ENCODE results near the gene AHCYL2.
"Not testable (repeated sequence)": the region's sequence is repeated elsewhere in the genome, so short reads cannot be mapped to it uniquely, and the experiment has no call there.

The AHCYL2 gene

DNA sequence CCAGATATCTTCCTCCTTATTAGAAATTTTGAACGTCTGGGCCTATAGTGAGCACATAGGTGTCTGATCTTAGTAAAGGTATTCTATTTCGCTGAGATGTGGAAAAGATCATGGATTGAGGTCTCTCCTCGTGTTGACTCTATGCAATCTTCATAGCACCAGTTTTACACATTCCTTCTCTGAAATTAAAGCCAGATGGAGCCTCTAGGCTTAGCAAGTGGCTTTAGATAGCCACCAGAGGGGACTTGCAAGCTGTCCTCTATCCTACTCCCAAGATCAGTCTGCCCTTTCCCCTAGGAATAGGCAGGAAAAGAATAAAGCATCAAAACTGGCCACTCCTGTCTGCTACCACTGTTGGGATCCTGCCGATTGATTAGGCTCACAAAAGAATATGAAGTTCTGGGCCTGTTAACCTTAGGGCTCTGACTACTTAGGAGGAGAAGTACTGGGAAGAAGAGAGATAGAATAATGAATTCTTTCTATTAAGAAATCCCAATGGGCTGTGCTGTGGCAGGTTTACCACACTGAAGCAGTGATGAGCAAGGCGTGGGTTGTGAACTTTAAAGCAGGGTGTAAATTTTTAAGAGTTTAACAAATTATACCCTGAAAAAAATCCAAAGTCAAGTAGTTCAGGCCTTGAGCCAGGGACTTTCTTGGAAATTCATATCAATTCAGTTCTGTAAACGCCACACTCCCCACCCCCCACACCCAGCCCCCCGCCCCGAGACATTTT is 207.2 kb downstream of the AHCYL2 start:
- no peak for DNase-seq

DNA sequence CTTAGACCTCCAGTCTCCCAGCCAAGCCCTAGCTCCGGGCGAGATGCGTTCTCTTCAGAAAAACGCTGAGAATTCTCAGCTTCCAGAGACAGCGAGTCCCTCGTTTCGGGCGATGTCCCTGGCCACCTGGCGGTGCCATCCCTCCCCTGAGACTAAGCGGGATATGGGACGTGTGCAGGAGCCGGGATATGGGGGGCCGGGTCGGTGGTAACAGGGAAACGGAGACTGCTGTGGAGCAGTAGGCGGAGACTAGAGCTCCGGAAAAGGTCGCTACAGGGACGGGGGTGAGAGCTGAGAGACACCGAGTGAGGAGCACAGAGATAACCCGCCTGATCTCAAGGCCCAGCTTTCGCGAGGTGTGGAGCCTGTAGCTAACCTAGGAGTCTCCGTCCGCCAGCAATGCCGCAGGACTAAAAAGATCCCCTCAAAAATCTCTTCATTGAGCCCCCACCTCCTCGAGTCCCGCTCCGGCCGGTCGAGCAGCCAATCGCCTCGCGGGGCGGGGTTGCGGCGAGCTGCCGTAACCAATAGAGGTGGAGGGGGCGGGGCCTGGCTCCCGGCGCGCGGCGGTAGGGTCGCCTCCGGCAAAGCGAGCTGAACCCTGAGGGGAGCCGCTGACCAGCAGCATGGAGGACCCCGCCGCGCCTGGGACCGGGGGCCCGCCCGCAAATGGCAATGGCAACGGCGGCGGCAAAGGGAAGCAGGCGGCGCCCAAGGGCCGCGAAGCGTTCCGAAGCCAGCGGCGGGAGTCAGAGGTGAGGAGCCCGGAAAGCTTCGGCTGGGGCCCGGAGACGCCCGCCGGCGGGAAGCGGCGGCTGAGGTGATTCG is 209.2 kb downstream of the AHCYL2 start, which contains the start of gene STRIP2:
STRIP2 (plus strand) TSS at position 586 of the 828 bp plus-strand sequence; CDS start at position 627, 41 bp downstream.
- DNase-seq, result peak; percentile 97

DNA sequence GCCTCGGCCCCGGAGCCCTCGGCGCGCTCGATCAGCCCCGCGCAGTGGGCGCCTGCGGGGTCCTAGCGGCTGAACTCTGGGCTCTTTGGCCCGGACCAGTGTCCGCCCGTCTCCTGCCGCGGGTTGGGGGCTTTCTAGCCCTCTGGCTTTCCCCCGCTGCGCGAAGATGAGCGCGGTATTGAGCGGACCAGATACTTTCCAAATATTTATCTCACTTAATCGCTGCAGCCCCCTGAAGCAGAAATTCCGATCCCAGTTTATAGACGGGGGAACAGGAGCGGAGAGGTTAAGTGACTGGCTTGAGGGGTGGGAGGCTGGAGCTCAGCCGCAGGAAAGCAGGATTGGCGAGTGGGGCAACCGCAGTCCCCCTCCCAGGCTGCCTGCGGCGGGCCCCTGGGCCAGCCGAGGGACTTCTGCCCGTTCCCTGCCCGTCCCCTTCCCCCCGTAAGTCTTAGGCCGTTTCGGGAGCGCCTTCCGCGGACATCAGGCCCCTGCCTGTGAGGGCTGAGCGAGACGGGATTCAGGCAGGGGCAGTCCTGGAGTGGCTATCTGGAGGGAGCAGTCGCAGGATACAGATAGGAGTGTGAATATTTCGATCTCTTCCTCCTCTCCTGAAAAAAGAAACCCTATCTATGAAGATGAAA is 210.0 kb downstream of the AHCYL2 start:
- DNase-seq, result no peak

DNA sequence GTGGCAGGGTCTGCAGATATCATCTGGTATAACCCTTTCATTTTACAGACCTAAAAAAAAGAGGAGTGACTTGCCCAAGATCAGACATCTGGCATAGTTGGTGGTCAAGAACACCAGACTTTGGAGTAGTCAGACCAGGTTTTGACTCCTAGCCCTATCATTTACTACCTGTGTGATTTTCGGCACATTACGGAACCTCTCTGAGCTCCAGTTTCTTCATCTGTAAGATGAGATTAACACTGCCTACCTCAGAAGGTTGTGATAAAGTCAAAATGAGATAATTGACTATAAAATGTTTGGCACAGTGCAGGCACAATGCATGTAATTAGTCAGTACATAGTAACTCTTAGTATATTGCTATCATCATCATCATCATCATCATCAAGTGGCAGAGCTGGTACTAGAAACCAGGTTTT is 210.6 kb downstream of the AHCYL2 start:
- DNase-seq, result no peak

DNA sequence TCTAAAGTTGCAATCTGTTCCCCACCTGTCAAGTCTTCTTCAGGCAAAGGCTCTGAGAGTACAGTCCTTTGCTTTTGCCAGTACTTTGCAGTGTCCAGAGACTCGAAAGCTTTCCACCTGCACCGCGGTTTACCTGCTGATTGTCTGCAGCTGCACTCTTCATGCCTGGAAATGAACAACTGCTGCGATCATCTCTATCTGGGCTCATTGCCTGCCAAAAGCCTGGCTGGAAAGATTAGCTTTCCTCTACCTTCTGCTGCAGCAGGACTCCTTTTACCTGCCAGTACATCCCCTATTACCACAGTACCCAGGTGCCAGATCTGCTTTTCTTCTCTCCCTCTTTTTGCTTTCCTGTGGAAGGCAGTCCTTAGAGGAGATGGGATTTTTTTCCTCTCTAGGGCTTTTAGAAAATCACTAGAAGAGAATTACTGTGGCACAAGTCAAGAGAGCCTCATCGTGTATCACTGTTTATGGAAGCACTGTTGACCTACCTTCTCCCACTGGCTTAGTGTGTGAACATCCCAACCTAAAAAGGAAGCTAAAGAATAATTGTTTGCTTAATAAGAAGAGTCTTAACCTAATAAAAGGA is 211.6 kb downstream of the AHCYL2 start:
- DNase-seq, result no peak

DNA sequence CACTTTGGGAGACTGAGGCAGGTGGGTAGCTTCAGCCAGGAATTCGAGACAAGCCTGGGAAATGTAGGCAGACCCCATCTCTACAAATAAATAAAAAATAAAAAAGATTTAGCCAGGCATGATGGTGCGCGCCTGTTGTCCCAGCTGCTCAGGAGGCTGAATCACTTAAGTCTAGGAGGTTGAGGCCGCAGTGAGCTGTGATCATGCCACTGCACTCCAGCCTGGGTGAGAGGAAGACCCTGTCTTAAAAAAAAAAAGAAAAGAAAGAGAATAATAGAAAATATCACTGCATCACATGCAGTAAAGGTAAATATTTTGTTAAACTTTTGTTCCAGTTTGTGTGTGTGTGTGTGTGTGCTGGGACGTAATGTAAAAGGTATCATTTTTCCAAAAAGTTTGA is 212.4 kb downstream of the AHCYL2 start:
- no peak for DNase-seq

DNA sequence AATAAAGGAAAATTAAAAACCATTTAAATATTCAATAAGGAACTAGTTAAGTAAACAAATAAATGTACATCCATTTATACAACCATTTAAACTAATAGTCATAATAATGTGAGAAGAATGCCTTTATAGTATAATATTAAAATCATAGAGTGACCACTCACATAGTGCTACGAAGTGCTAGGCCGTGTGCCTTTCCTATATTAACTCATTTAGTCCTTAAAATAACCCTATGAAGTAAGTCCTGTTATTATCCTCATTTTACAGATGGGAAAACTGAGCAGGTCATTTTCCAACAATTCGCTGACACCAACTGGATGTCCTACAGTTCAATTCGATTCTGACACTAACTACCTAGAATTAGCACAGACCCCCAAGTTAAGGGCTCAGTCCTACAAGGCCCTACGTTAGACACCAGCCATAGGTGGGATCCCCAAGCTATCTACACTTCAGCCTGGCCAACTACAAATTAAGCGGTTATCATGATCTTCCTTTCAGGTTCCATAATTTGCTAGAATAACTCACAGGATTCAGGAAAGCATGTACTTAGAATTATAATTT is 213.5 kb downstream of the AHCYL2 start:
- DNase-seq, result no peak

DNA sequence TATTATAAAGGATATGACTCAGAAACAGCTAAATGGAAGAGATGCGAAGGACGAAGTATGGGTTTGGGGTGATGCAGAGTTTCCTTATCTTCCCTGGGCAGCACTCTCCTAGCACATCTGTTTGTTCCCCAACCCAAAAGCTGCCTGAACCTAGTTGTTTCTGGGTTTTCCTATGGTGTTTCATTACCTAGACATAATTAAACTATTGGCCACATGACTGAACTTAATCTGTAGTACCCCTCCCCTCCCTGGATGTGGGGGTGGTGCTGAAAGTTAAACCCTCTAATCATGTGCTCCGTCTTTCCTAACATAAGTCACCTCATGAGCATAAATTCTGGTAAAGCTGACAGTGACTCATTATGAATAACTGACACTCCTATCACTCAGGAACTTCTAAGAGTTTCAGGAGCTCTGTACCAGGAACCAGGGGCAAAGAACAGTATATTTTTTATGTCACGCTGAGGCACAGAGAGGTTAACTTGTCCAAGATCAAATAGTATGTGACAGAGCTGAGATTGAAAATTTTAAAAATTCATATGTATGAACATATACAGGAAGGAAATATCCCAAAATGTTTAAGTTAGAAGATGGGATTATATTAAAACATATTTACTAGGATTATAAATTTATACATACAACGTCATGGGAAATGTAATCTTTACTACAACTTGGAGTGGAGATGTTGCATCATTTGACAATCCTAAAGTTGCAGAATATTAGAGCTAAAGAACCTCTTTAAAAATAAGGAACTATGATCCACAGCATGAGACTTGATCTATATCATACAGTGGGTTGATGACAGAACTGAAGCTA is 214.2 kb downstream of the AHCYL2 start:
- DNase-seq, result peak; percentile 75

DNA sequence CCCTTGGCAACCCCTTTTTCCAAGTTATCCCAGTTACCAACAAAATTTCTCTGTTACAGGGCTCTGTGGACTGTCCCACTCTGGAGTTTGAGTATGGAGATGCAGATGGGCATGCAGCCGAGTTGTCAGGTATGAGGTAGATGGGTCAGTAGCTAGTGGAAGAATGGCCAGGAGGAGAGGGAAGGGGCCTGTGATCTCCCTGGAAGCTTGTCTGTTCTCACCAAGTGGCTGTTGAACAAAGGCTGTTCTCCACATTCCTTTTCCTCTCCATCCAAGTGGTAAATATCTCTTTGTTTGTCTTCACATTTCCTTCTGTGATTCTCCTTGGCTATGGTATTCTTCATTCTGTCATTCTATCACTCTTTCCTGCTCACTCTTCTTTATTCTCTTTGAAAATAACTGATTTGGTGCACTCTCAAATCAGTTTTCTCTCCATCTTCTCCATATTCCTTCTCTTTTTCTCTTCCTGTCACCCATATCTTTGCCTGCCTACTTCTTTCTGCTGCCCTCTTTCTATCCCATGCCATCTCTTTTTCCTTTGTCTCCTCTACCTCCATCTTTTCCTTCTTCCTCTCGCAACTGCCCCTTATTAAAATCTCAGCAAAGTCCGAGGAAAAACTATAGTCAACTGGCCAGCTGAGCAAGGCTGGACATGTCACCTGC is 215.3 kb downstream of the AHCYL2 start:
- DNase-seq, result no peak

DNA sequence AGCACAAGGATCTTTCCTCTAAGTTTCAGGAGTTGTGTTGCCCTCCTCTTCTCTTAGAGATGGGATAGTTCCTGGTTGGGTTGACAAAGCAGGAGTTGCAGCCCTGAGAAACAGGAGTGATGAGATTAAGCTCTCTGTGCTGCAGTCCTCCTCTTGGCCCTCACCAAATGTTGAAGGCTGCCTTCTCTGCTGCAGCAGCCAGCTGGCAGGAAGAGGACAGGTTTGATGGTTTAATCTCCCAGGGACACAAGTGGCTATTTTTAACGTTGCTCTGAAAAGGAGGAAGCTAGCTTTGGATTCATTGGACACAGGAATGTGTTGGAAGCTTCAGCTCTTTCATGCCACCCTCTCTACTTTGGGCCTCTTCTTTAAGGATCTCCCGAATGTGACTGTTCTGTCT is 218.8 kb downstream of the AHCYL2 start:
- no peak for DNase-seq

DNA sequence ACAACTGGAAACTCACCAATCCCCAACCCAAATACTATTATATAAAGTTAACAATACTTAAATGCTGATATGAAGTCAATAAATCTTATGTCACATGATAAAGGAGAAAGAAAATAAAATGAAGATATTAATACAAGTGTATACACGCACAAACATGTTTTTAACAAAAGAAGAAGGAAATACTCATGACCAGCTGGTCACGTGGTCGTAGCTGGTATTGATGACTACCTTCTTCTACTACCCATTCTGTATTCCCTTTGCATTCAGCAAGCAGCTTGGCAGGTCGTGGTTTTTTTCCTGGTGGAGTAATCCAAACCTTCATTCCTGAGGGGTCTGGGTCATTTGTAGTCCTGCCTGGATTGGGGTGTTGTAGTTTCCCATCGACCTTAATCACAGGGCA is 219.9 kb downstream of the AHCYL2 start:
- not testable (repeated sequence) for DNase-seq

DNA sequence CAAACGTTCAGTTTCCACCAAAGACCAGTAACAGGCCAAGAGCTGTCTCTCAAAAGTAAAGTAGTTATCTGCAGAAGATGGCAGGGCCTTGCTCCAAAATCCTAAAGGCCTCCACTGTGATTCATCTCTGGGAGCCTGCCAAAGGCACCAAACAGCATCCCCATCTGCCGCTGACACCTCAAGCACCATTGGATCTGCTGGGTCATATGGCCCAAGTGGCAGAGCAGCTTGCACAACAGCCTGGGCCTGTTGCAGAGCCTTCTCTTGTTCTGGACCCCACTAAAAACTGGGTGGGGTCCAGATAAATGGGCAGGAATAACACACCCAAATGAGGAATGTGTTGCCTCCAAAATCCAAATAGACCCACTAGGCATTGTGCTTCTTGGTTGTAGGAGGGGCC is 222.1 kb downstream of the AHCYL2 start:
- DNase-seq, result not testable (repeated sequence)

DNA sequence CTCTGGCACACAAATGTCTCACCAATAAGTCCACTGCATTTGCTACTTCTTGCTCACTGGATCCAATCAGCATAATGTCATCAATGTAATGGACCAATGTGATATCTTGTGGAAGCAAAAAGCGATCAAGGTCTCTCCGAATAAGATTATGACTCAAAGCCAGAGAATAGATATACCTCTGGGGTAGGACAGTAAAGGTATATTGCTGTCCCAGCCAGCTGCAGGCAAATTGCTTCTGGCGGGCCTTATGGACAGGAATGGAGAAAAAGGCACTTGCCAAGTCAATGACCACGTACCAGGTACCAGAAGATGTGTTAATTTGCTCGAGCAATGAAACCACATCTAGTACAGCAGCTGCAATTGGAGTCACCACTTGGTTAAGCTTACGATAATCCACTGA is 222.6 kb downstream of the AHCYL2 start:
- DNase-seq, result not testable (repeated sequence)

DNA sequence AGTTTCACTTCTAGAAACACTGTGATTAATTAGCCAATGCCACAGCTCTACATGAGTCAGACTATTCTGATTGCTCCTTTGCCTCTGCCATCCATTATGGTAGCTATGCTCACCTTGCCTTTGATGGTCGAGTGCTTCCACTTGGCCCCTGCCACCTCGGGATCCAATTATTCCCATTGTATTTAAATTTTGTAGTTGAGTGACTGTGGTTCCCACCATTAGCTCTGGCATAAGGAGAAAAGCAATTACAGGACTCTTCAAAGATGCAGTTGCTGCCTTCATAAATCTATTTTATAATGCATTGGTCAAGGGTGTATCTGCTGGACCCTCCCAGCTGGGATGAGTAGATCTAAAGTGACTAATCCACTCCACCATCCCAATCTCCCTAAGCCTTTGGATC is 223.8 kb downstream of the AHCYL2 start:
- not testable (repeated sequence) for DNase-seq

DNA sequence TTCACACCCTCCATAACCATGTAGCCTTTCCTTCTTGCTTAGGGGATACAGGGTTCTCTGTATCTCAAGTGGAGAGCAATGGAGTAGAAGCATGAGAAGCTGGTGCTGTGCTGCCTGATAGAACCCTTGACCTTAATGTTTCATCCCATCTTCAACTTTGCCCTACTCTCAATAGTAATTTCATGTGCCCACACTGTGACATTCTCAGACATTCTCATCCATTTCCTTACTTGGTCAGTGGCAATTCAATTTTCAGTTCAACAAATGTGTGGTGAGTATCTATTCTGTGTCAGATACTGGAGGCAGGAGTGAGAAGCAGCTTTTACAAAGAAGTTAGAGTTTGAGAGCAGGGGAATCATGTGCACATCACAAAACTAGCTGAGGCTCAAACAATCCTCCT is 225.5 kb downstream of the AHCYL2 start:
- DNase-seq, result no peak

DNA sequence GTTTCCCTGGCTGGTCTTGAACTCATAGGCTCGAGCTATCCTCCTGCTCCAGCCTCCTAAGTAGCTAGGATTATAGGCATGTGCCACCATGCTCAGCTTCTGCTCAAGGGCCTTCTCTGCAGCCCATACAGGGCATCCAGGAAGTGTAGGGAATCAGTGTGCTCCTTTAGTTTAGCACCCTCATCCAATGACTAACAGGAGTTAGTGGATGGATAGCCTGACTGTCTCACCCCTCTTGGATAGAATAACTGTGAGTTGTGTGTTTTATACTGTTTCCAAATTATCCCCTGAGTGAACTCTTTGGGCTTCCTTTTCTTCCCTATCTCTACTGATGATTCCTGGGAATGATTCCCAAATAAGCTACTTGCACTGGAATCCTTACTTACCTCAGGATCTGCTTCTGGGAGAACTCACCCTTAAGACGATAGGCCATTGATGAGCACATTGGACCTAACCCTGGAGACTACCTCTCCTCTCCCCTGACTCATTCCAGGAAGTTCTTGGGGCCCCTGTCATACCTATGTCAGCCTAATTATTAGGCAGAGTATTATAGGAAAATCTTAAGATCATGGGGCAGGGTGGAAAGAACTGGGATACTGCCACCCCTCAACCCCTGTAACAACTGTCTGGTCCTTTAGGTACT is 227.9 kb downstream of the AHCYL2 start:
- DNase-seq, result no peak

DNA sequence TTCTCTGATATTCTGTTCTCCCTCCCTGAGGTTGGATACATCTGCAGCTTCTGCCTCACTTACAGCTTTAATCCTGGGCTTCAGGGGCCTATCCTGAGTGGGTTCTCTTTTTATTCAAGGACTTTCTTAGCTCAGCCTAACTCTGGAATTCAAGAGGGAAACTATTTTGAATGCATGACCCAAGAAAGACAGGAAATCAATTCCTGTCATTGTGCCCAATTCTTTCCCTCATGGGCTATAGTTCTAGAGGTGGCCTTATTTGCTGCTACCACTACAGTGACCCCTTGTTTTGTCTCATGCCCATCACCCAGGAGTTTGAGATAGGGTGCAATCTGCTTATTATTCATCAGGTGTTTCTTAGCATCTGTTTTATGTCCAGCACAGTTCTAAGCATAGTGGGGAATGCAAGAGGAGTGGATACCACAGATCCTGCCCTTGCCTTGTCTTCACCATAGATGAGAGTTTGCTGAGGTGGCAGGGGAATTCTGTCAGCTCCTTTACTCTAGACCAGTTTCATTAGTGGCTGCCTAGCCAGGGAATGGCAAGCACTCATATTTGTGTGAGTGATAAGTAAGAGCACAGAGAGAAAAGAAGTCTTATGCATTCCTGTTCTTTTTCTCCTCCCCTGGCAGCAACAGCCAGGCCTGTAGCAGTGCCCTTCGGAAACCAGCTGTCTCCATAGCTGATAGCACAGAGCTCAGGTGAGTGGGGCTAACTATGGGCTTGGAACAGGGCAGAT is 228.8 kb downstream of the AHCYL2 start:
- no peak for DNase-seq

DNA sequence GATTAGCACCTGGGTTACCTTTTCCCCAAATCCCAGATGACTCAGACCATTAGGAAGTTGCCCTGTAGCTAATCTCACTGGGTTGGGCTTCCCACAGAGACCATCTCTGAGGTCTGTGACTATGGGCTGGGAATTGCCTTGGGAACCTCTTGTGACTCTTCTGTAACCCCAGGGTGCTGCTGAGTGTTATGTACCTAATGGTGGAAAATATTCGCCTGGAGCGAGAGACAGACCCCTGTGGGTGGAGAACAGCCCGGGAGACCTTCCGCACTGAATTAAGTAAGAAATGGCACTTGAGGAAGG is 229.4 kb downstream of the AHCYL2 start:
- DNase-seq, result no peak

DNA sequence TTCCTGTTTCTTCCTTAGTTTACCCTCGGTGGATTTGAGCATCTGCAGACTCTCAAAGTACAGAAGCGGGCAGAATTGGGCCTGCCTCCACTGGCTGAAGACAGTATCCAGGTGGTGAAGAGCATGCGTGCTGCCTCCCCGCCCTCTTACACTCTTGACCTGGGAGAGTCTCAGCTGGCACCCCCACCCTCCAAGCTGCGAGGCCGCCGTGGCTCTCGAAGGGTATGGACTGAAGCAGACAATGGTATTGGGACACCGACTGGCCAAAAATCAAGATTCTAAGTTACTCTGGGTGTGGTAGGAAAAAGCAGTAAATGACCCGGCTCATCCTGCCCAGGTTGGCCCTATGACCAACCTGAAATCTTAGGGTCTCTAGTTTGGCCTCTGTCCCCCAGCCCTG is 231.6 kb downstream of the AHCYL2 start:
- DNase-seq, result no peak

DNA sequence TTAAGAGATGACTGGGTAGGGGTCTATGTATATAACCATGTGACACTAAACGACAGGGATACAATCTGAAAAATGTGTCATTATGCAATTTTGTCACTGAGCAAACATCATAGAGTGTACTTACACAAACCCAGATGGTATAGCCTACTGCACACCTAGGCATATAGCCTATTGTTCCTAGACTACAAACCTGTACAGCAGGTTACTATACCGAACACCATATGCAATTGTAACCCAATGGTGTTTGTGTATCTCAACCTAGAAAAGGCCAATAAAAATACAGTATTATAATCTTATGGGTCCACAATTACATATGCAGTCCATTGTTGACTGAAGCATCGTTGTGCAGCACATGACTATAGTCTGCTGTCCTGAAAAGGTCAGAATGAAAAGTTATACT is 232.3 kb downstream of the AHCYL2 start:
- no peak for DNase-seq
